PC-3 (cell line): ENCODE data around the gene METTL24. TPM values are rescaled to one million over a fixed set of nuclear protein-coding genes. Genes with fewer than 3 reads are reported as not detected.

Experiments
- ATAC-seq: fragments of 200-7000 bp; cut with Tn5 transposase; 2 replicates; pipeline ENCODE4 v1.9.1; 2020; ENCODE audit warnings: mild to moderate bottlenecking, moderate library complexity
- BruUV-seq: library from RNA; stranded (reverse); fragments of 400-500 nt; replicated peaks from 2 replicates; lab custom pipeline; 2021; lab: Mats Ljungman, UMichigan
- CTCF ChIA-PET: fragments of 300-600 bp; sonication (Branson Sonifier 250); formaldehyde crosslinking; loops from one replicate; lab custom pipeline; 2022; ENCODE audit warnings: antibody characterized with exemption; lab: Charles Lee
- POLR2A ChIA-PET: fragments of 300-600 bp; sonication (Branson Sonifier 250); formaldehyde crosslinking; loops from one replicate; lab custom pipeline; 2022; ENCODE audit warnings: antibody characterized with exemption; ENCODE audit not compliant: unreplicated experiment; lab: Charles Lee
- DNase-seq: peaks from one replicate; pipeline ENCODE4 v3.0.0-alpha.2; 2015
- H2AFZ ChIP-seq: fragments of 300-600 bp; sonication (generic); 2 replicates; pipeline ENCODE4 v1.6.0; 2016; ENCODE audit warnings: antibody characterized with exemption, low read length
- H3F3A ChIP-seq: fragments of 300-600 bp; sonication (generic); one replicate; pipeline ENCODE4 v1.6.0; 2017; ENCODE audit warnings: antibody characterized with exemption, low read length, control low read depth, mild to moderate bottlenecking; ENCODE audit not compliant: unreplicated experiment
- H3K27ac ChIP-seq: fragments of 300-600 bp; sonication (generic); 2 replicates; pipeline ENCODE4 v1.5.1; 2016; ENCODE audit warnings: mild to moderate bottlenecking, low read length
- H3K27me3 ChIP-seq: fragments of 300-600 bp; sonication (generic); 2 replicates; pipeline ENCODE4 v1.6.1; 2016; ENCODE audit warnings: low read length, mixed read lengths
- H3K36me3 ChIP-seq: fragments of 300-600 bp; sonication (generic); 2 replicates; pipeline ENCODE4 v1.6.1; 2016; ENCODE audit warnings: low read depth, mixed run types, low read length, mixed read lengths
- H3K4me1 ChIP-seq: fragments of 300-600 bp; sonication (generic); 2 replicates; pipeline ENCODE4 v1.5.1; 2016; ENCODE audit warnings: low read length; ENCODE audit not compliant: insufficient read depth
- H3K4me2 ChIP-seq: fragments of 300-600 bp; sonication (generic); 2 replicates; pipeline ENCODE4 v1.6.0; 2016; ENCODE audit warnings: low read length
- H3K4me3 ChIP-seq: fragments of 300-600 bp; sonication (generic); 2 replicates; pipeline ENCODE4 v1.5.1; 2016; ENCODE audit warnings: mild to moderate bottlenecking, low read length, mixed read lengths
- H3K79me2 ChIP-seq: fragments of 300-600 bp; sonication (generic); 2 replicates; pipeline ENCODE4 v1.6.1; 2017; ENCODE audit warnings: low read length, mixed read lengths
- H3K9ac ChIP-seq: fragments of 300-600 bp; sonication (generic); 2 replicates; pipeline ENCODE4 v1.6.0; 2016; ENCODE audit warnings: mild to moderate bottlenecking, low read length
- H3K9me2 ChIP-seq: fragments of 300-600 bp; sonication (generic); replicated peaks from 2 replicates; pipeline ENCODE4 v1.6.1; 2016; ENCODE audit warnings: mixed run types, low read length, mixed read lengths
- H3K9me3 ChIP-seq: fragments of 300-600 bp; sonication (generic); 2 replicates; pipeline ENCODE4 v1.6.1; 2016; ENCODE audit warnings: low read length, mixed read lengths
- H4K20me1 ChIP-seq: fragments of 300-600 bp; sonication (generic); 2 replicates; pipeline ENCODE4 v1.6.1; 2016; ENCODE audit warnings: low read length, mixed read lengths
- CTCF ChIP-seq: fragments of 300-600 bp; sonication (generic); conservative IDR thresholded peaks from 2 replicates; pipeline ENCODE4 v1.5.1; 2017; ENCODE audit warnings: antibody characterized with exemption, low read depth, mild to moderate bottlenecking, low read length
- EZH2 ChIP-seq: fragments of 300-600 bp; sonication (generic); IDR thresholded peaks from one replicate; pipeline ENCODE4 v1.6.1; 2017; ENCODE audit warnings: antibody characterized with exemption, mild to moderate bottlenecking, low read length; ENCODE audit not compliant: unreplicated experiment
- EZH2phosphoT487 ChIP-seq: fragments of 300-600 bp; sonication (generic); IDR thresholded peaks from 2 replicates; pipeline ENCODE4 v1.6.1; 2018; ENCODE audit warnings: mild to moderate bottlenecking, antibody characterized with exemption, low read length, borderline replicate concordance
- intact Hi-C: fragments of 100-400 bp; cut with micrococcal nuclease; formaldehyde crosslinking; loops from 2 replicates; pipeline ENCODE4 v1.9.0; 2023
- total RNA-seq: library from RNA; depleted of rRNA; stranded (reverse); fragments of >200 nt; gene quantifications from 2 replicates; pipeline ENCODE4 v1.2.3, GENCODE V29; 2014

Gene METTL24
- total RNA-seq, 1 experiment from 2014 or later = not detected

DNA sequence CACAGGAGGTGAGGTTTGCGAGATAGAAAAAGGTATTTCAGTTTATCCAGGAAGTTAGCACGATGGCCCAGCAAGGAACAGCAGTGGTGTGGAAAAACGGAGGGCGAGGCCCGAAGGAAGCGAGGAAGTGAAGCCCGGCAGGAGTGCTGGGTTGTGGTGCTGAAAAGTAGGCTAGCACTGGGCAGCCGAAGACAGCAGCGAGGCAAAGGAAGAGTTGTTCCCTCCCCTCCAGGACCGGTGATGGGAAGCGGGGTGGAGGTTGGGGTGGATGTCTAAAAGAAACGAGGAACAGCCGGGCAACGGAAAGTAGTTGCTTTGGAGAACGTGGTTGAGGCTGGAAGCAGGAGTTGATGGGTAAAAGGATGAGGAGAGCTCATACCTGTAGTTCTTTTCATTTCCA, 1.4 kb downstream of the METTL24 start:
- Histone ChIP-seq H3K9me3 (no peaks in the 10 kb centered on the region), H3K4me3 (no peak overlapping the region), H3K4me2 (no peak overlapping the region), H3K9ac (no peak overlapping the region), H4K20me1 (no peaks in the 10 kb centered on the region), H3K79me2 (no peaks in the 10 kb centered on the region), H3F3A (no peaks in the 10 kb centered on the region), H3K4me1 (no peaks in the 10 kb centered on the region), H2AFZ (no peak overlapping the region), H3K27me3 (peaks cover 35% of the 10 kb centered on the region), H3K36me3 (no peaks in the 10 kb centered on the region), H3K9me2 (no peaks in the 10 kb centered on the region), H3K27ac (no peak overlapping the region)
- DNase-seq (no peak), ATAC-seq (no peak)
- intact Hi-C loops = no loop called here
- BruUV-seq = no TSS peak
- TF ChIP-seq CTCF = no peak
- TF ChIP-seq EZH2 = no peak
- TF ChIP-seq EZH2phosphoT487 = no peak
- POLR2A ChIA-PET = no interaction called here
- CTCF ChIA-PET = no interaction called here

- no peak for TF ChIP-seq EZH2phosphoT487
- no peak for TF ChIP-seq EZH2
- TF ChIP-seq CTCF = no peak
- intact Hi-C loops = no loop called here
- Histone ChIP-seq H3K9me3 (no peaks in the 10 kb centered on the region), H3F3A (no peaks in the 10 kb centered on the region), H4K20me1 (no peaks in the 10 kb centered on the region), H3K36me3 (no peaks in the 10 kb centered on the region), H2AFZ (no peak overlapping the region), H3K9me2 (no peaks in the 10 kb centered on the region), H3K4me2 (no peak overlapping the region), H3K27me3 (peaks cover 25% of the 10 kb centered on the region), H3K4me1 (no peaks in the 10 kb centered on the region), H3K4me3 (no peak overlapping the region), H3K27ac (no peak overlapping the region), H3K79me2 (no peaks in the 10 kb centered on the region), H3K9ac (no peak overlapping the region)
- no peak for ATAC-seq
- no peak for DNase-seq
- no TSS peak for BruUV-seq
- ChIA-PET CTCF (no interaction called here), POLR2A (no interaction called here)
Observed at GRCh38 chr6:110355727-110356126, 2.4 kb downstream of the METTL24 start.

- Histone ChIP-seq H3K27me3 (peaks cover 18% of the 10 kb centered on the region), H3K4me2 (no peak overlapping the region), H3K27ac (no peak overlapping the region), H3F3A (no peaks in the 10 kb centered on the region), H3K4me3 (no peak overlapping the region), H3K79me2 (no peaks in the 10 kb centered on the region), H4K20me1 (no peaks in the 10 kb centered on the region), H3K9ac (no peak overlapping the region), H3K9me2 (no peaks in the 10 kb centered on the region), H3K4me1 (no peaks in the 10 kb centered on the region), H2AFZ (no peak overlapping the region), H3K9me3 (no peaks in the 10 kb centered on the region), H3K36me3 (no peaks in the 10 kb centered on the region)
- TF ChIP-seq CTCF (no peak), EZH2phosphoT487 (no peak), EZH2 (no peak)
- intact Hi-C loops = no loop called here
- ATAC-seq = no peak
- DNase-seq = no peak
- CTCF ChIA-PET = no interaction called here
- POLR2A ChIA-PET = no interaction called here
- no TSS peak for BruUV-seq
Observed at GRCh38 chr6:110355022-110355421, 3.1 kb downstream of the METTL24 start.
